A673 (cell line): ENCODE measurements around the gene MTM1. TPM values are rescaled to one million over a fixed set of nuclear protein-coding genes. Genes with fewer than 3 reads are reported as not detected.

Experiments
- BruUV-seq: library from RNA; stranded (reverse); fragments of 400-500 nt; replicated peaks from 2 replicates; lab custom pipeline; 2021; lab: Mats Ljungman, UMichigan
- CTCF ChIA-PET: fragments of 300-600 bp; sonication (Branson Sonifier 250); formaldehyde crosslinking; loops from one replicate; lab custom pipeline; 2022; ENCODE audit warnings: antibody characterized with exemption; lab: Charles Lee
- POLR2A ChIA-PET: fragments of 300-600 bp; sonication (Branson Sonifier 250); formaldehyde crosslinking; loops from one replicate; lab custom pipeline; 2022; ENCODE audit warnings: antibody characterized with exemption; ENCODE audit not compliant: low non-redundant PET; lab: Charles Lee
- DNase-seq: peaks from one replicate; pipeline ENCODE4 v3.0.0-alpha.2; 2015; ENCODE audit warnings: low spot score
- H3K27ac ChIP-seq: fragments of 200-600 bp; sonication (generic); 2 replicates; pipeline ENCODE4 v1.5.1; 2016; ENCODE audit warnings: mixed run types, low read depth, mild to moderate bottlenecking, mixed read lengths, antibody characterized with exemption, low read length; ENCODE audit not compliant: poor library complexity, severe bottlenecking
- H3K27me3 ChIP-seq: fragments of 200-600 bp; sonication (generic); replicated peaks from 2 replicates; pipeline ENCODE4 v1.6.1; 2017; ENCODE audit warnings: mixed run types, low read depth, mild to moderate bottlenecking, mixed read lengths, antibody characterized with exemption, low read length; ENCODE audit not compliant: insufficient read depth, poor library complexity
- H3K36me3 ChIP-seq: fragments of 200-600 bp; sonication (generic); 2 replicates; pipeline ENCODE4 v1.6.1; 2016; ENCODE audit warnings: mixed run types, mild to moderate bottlenecking, mixed read lengths, antibody characterized with exemption, low read length; ENCODE audit not compliant: insufficient read depth, poor library complexity, severe bottlenecking
- H3K4me1 ChIP-seq: fragments of 200-600 bp; sonication (generic); 2 replicates; pipeline ENCODE4 v1.6.1; 2017; ENCODE audit warnings: mixed run types, mild to moderate bottlenecking, mixed read lengths, antibody characterized with exemption, low read length; ENCODE audit not compliant: insufficient read depth, poor library complexity, severe bottlenecking
- H3K4me3 ChIP-seq: fragments of 200-600 bp; sonication (generic); 2 replicates; pipeline ENCODE4 v1.5.1; 2016; ENCODE audit warnings: low read depth, mixed run types, mild to moderate bottlenecking, mixed read lengths, low read length; ENCODE audit not compliant: poor library complexity, severe bottlenecking
- H3K9me3 ChIP-seq: fragments of 200-600 bp; sonication (generic); 2 replicates; pipeline ENCODE4 v1.6.1; 2016; ENCODE audit warnings: mixed run types, low read depth, mild to moderate bottlenecking, mixed read lengths, antibody characterized with exemption, low read length; ENCODE audit not compliant: poor library complexity, severe bottlenecking
- CTCF ChIP-seq: fragments of 300-800, 200-600 bp; sonication (generic); conservative IDR thresholded peaks from 2 replicates; pipeline ENCODE4 v1.5.1; 2017; ENCODE audit warnings: low read depth, mild to moderate bottlenecking, antibody characterized with exemption, low read length, moderate library complexity, mixed read lengths
- EZH2 ChIP-seq: fragments of 200-600 bp; sonication (generic); IDR thresholded peaks from 2 replicates; pipeline ENCODE4 v1.6.1; 2017; ENCODE audit warnings: borderline replicate concordance, low read depth, mild to moderate bottlenecking, mixed read lengths, antibody characterized with exemption, low read length; ENCODE audit not compliant: poor library complexity, severe bottlenecking
- intact Hi-C: fragments of 100-400 bp; cut with micrococcal nuclease; formaldehyde crosslinking; loops from one replicate; pipeline ENCODE4 v1.10.0; 2022; ENCODE audit not compliant: unreplicated experiment
- total RNA-seq: library from RNA; stranded (reverse); gene quantifications from 2 replicates; pipeline ENCODE4 v1.2.3, GENCODE V29; 2021

MTM1 gene
- total RNA-seq, 1 experiment from 2014 or later, result 7.1 TPM

- no peaks in the 10 kb centered on the region for H3K27me3 ChIP-seq
- TF ChIP-seq CTCF (no peak), EZH2 (no peak)
- no peaks in the 10 kb centered on the region for H3K36me3 ChIP-seq
- H3K9me3 ChIP-seq, result no peaks in the 10 kb centered on the region
- BruUV-seq, result no TSS peak
- ChIA-PET CTCF (interaction anchor here (1.1 kb wide), 1 partner anchor 32 kb away, joined by 4 read pairs; no protein-coding TSS in a partner anchor), POLR2A (no interaction called here)
- no peaks in the 10 kb centered on the region for H3K4me1 ChIP-seq
- DNase-seq, result no peak
- H3K27ac ChIP-seq, result no peak overlapping the region
- H3K4me3 ChIP-seq, result no peak overlapping the region
- intact Hi-C loops, result no loop called here
Measured at GRCh38 chrX:150715184-150715583, 146.8 kb downstream of the MTM1 start.

GRCh38 chrX:150719621-150720020, 151.2 kb downstream of the MTM1 start:
- H3K27me3 ChIP-seq, result no peaks in the 10 kb centered on the region
- intact Hi-C loops, result no loop called here
- H3K36me3 ChIP-seq, result no peaks in the 10 kb centered on the region
- ChIA-PET CTCF (no interaction called here), POLR2A (no interaction called here)
- H3K4me1 ChIP-seq, result no peaks in the 10 kb centered on the region
- DNase-seq, result no peak
- H3K4me3 ChIP-seq, result no peak overlapping the region
- H3K9me3 ChIP-seq, result no peaks in the 10 kb centered on the region
- no peak for TF ChIP-seq CTCF
- TF ChIP-seq EZH2, result no peak
- no TSS peak for BruUV-seq
- H3K27ac ChIP-seq, result no peak overlapping the region

Other genes with a start within 250 kb of the MTM1 start
- gene MAMLD1, start 205.3 kb upstream of the MTM1 start, total RNA-seq, result 3.2 and 4.0 TPM in 2 replicates
- 19.8 and 23.6 TPM in 2 replicates for gene MTMR1, start 124.8 kb downstream of the MTM1 start, total RNA-seq